OCI-LY7 (cell line): ENCODE measurements around the gene NCS1.

ENCODE experiments used
- EZH2phosphoT487 ChIP-seq: fragments of 200-600 bp; sonication (generic); IDR thresholded peaks from 2 replicates; pipeline ENCODE4 v1.6.1; 2018; ENCODE audit warnings: low read depth, borderline replicate concordance, mild to moderate bottlenecking, mixed run types, antibody characterized with exemption, low read length, moderate library complexity, mixed read lengths
- TF ChIP-seq, protein P1 (sequence below): fragments of 200-600 bp; sonication (generic); conservative IDR thresholded peaks from 2 replicates; pipeline ENCODE4 v1.5.1; 2014; ENCODE audit warnings: mild to moderate bottlenecking, antibody characterized with exemption, low read length, moderate library complexity, mixed read lengths

DNA sequence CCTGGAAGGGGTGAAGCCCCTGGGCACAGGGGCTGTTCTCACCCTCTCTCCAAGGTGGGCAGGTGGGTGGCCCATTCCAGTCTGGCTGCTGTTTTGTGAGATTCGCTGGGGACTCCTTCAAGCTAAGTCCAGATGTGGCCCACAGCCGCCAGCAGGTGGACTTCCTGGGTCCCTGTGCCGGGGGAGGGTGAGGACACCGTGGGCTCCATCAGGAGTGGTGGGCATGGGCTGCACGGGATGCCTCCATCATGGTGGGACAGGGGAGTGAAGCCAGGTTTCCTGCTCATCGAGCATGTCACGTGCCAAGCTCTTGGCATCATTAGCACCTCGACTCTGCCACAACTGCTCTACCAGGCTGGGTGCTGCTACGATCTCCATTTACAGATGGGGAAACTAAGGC lies 1.8 kb downstream of the NCS1 start:
- TF ChIP-seq EZH2phosphoT487 = no peak
- TF ChIP-seq, protein P1, sequence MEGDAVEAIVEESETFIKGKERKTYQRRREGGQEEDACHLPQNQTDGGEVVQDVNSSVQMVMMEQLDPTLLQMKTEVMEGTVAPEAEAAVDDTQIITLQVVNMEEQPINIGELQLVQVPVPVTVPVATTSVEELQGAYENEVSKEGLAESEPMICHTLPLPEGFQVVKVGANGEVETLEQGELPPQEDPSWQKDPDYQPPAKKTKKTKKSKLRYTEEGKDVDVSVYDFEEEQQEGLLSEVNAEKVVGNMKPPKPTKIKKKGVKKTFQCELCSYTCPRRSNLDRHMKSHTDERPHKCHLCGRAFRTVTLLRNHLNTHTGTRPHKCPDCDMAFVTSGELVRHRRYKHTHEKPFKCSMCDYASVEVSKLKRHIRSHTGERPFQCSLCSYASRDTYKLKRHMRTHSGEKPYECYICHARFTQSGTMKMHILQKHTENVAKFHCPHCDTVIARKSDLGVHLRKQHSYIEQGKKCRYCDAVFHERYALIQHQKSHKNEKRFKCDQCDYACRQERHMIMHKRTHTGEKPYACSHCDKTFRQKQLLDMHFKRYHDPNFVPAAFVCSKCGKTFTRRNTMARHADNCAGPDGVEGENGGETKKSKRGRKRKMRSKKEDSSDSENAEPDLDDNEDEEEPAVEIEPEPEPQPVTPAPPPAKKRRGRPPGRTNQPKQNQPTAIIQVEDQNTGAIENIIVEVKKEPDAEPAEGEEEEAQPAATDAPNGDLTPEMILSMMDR = no peak
